Embryonic facial prominence (tissue), 1 donor: ENCODE data around the gene RPS15.

Source experiments
- DNase-seq: peaks from one replicate; pipeline ENCODE4 v3.0.0-alpha.2; 2016; ENCODE audit errors: extremely low spot score

The RPS15 gene

GRCh38 chr19:1401889-1402217 is 36.3 kb upstream of the RPS15 start:
- DNase-seq = no peak

- DNase-seq = no peak
Measured at GRCh38 chr19:1402411-1403070, 35.7 kb upstream of the RPS15 start.

- DNase-seq = peak; percentile 92
Measured at GRCh38 chr19:1406774-1407527, 31.2 kb upstream of the RPS15 start.

GRCh38 chr19:1407528-1408299 is 30.5 kb upstream of the RPS15 start, which contains the start of gene DAZAP1:
TSS of gene DAZAP1 (plus strand) at chr19:1407586. CDS start at chr19:1407774, 188 bp downstream.
- no peak for DNase-seq

- no peak for DNase-seq
Measured at GRCh38 chr19:1408300-1409203, 29.6 kb upstream of the RPS15 start.

- no peak for DNase-seq
Measured at GRCh38 chr19:1409204-1410005, 28.8 kb upstream of the RPS15 start.

- DNase-seq = no peak
Measured at GRCh38 chr19:1410136-1410786, 27.9 kb upstream of the RPS15 start.

- no peak for DNase-seq
Measured at GRCh38 chr19:1410789-1411188, 27.4 kb upstream of the RPS15 start.

GRCh38 chr19:1411255-1412191 is 26.7 kb upstream of the RPS15 start:
- no peak for DNase-seq

GRCh38 chr19:1412323-1412923 is 25.8 kb upstream of the RPS15 start:
- no peak for DNase-seq

GRCh38 chr19:1412995-1413800 is 25.0 kb upstream of the RPS15 start:
- no peak for DNase-seq

- DNase-seq = no peak
Measured at GRCh38 chr19:1416014-1416841, 22.0 kb upstream of the RPS15 start.

GRCh38 chr19:1417145-1417544 is 21.1 kb upstream of the RPS15 start:
- DNase-seq = no peak

- DNase-seq = no peak
Measured at GRCh38 chr19:1417681-1418495, 20.3 kb upstream of the RPS15 start.

- no peak for DNase-seq
Measured at GRCh38 chr19:1418496-1418775, 19.8 kb upstream of the RPS15 start.
